ENCODE data around the gene PDAP1.
"Not testable (repeated sequence)": the region's sequence is repeated elsewhere in the genome, so short reads cannot be mapped to it uniquely, and the experiment has no call there.

PDAP1 gene

GRCh38 chr7:99359465-99360154 lies 48.8 kb downstream of the PDAP1 start:
- Histone ChIP-seq H3K9me3 (ENCODE audit: insufficient read depth, low read depth, low read length) (no peaks in the 10 kb centered on the region), H3K9me2 (replicated peaks; ENCODE audit: low read depth, low read length) (no peaks in the 10 kb centered on the region), H4K20me1 (ENCODE audit: insufficient read depth, low read length, poor library complexity, severe bottlenecking) (no peaks in the 10 kb centered on the region), H3K4me2 (ENCODE audit: low read depth, low read length, poor library complexity, severe bottlenecking) (no peak overlapping the region), H3K4me1 (ENCODE audit: insufficient read depth, low read length, poor library complexity, severe bottlenecking) (no peaks in the 10 kb centered on the region), H2AFZ (ENCODE audit: low read length) (no peak overlapping the region), H3K79me2 (ENCODE audit: insufficient read depth, low read length) (no peaks in the 10 kb centered on the region), H3K27me3 (ENCODE audit: insufficient read depth, low read length, poor library complexity, severe bottlenecking) (no peaks in the 10 kb centered on the region), H3K36me3 (ENCODE audit: insufficient read depth, low read length) (peaks cover 78% of the 10 kb centered on the region), H3K4me3 (ENCODE audit: low read length, poor library complexity, severe bottlenecking) (no peak overlapping the region), H3K9ac (ENCODE audit: low read depth, low read length, poor library complexity, severe bottlenecking) (no peak overlapping the region), H3F3A (ENCODE audit: low read depth) (no peaks in the 10 kb centered on the region)
- no peak for TF ChIP-seq CTCF (conservative IDR thresholded peaks at IDR 0.05; ENCODE audit: low read length)
- TF ChIP-seq EZH2phosphoT487 (IDR thresholded peaks at IDR 0.05; ENCODE audit: borderline replicate concordance) = no peak

- H4K20me1 ChIP-seq (ENCODE audit: insufficient read depth, low read length, poor library complexity, severe bottlenecking); H3K27me3 ChIP-seq (ENCODE audit: insufficient read depth, low read length, poor library complexity, severe bottlenecking); H3K4me2 ChIP-seq (ENCODE audit: low read depth, low read length, poor library complexity, severe bottlenecking); H3F3A ChIP-seq (ENCODE audit: low read depth); H3K9ac ChIP-seq (ENCODE audit: low read depth, low read length, poor library complexity, severe bottlenecking); H3K9me2 ChIP-seq (replicated peaks; ENCODE audit: low read depth, low read length); H3K9me3 ChIP-seq (ENCODE audit: insufficient read depth, low read depth, low read length); H3K4me1 ChIP-seq (ENCODE audit: insufficient read depth, low read length, poor library complexity, severe bottlenecking); H3K79me2 ChIP-seq (ENCODE audit: insufficient read depth, low read length); H2AFZ ChIP-seq (ENCODE audit: low read length); H3K4me3 ChIP-seq (ENCODE audit: low read length, poor library complexity, severe bottlenecking): not testable (repeated sequence)
- H3K36me3 ChIP-seq (ENCODE audit: insufficient read depth, low read length) = peaks cover 80% of the 10 kb centered on the region
Observed at GRCh38 chr7:99358521-99358920, 49.9 kb downstream of the PDAP1 start.

GRCh38 chr7:99357701-99358490 lies 50.5 kb downstream of the PDAP1 start:
- Histone ChIP-seq H3F3A (ENCODE audit: low read depth) (no peaks in the 10 kb centered on the region), H3K4me1 (ENCODE audit: insufficient read depth, low read length, poor library complexity, severe bottlenecking) (no peaks in the 10 kb centered on the region), H4K20me1 (ENCODE audit: insufficient read depth, low read length, poor library complexity, severe bottlenecking) (no peaks in the 10 kb centered on the region), H3K4me3 (ENCODE audit: low read length, poor library complexity, severe bottlenecking) (no peak overlapping the region), H3K9ac (ENCODE audit: low read depth, low read length, poor library complexity, severe bottlenecking) (no peak overlapping the region), H2AFZ (ENCODE audit: low read length) (no peak overlapping the region), H3K4me2 (ENCODE audit: low read depth, low read length, poor library complexity, severe bottlenecking) (no peak overlapping the region), H3K9me2 (replicated peaks; ENCODE audit: low read depth, low read length) (no peaks in the 10 kb centered on the region), H3K27me3 (ENCODE audit: insufficient read depth, low read length, poor library complexity, severe bottlenecking) (no peaks in the 10 kb centered on the region), H3K9me3 (ENCODE audit: insufficient read depth, low read depth, low read length) (no peaks in the 10 kb centered on the region), H3K36me3 (ENCODE audit: insufficient read depth, low read length) (peaks cover 75% of the 10 kb centered on the region), H3K79me2 (ENCODE audit: insufficient read depth, low read length) (no peaks in the 10 kb centered on the region)
- TF ChIP-seq CTCF (conservative IDR thresholded peaks at IDR 0.05; ENCODE audit: low read length) (no peak), EZH2phosphoT487 (IDR thresholded peaks at IDR 0.05; ENCODE audit: borderline replicate concordance) (no peak)

Data from Loucy (cell line).